H9 (cell line): ENCODE measurements around the gene HECTD3. TPM values are rescaled to one million over a fixed set of nuclear protein-coding genes. Genes with fewer than 3 reads are reported as not detected.

ENCODE experiments used
- DNase-seq: peaks from one replicate; pipeline ENCODE4 v3.0.0-alpha.2; 2017
- H2AFZ ChIP-seq: one replicate; pipeline ENCODE4 v1.6.1; 2013; ENCODE audit warnings: mild to moderate bottlenecking, low read length, control low read depth, moderate library complexity
- H2AK5ac ChIP-seq: 2 replicates; pipeline ENCODE4 v1.6.1; 2013; ENCODE audit warnings: low read length, control low read depth, mixed read lengths; ENCODE audit not compliant: insufficient read length
- H2BK120ac ChIP-seq: one replicate; pipeline ENCODE4 v1.6.1; 2013; ENCODE audit warnings: low read depth, mild to moderate bottlenecking, low read length, control low read depth, inconsistent platforms; ENCODE audit not compliant: poor library complexity, severe bottlenecking
- H2BK12ac ChIP-seq: 2 replicates; pipeline ENCODE4 v1.6.1; 2013; ENCODE audit warnings: low read length, control low read depth, mixed read lengths, low read depth; ENCODE audit not compliant: insufficient read length
- H2BK15ac ChIP-seq: 2 replicates; pipeline ENCODE4 v1.6.1; 2013; ENCODE audit warnings: low read depth, low read length, control low read depth
- H2BK20ac ChIP-seq: one replicate; pipeline ENCODE4 v1.6.1; 2013; ENCODE audit warnings: low read depth, mild to moderate bottlenecking, low read length, control low read depth, inconsistent platforms; ENCODE audit not compliant: poor library complexity, severe bottlenecking
- H2BK5ac ChIP-seq: 2 replicates; pipeline ENCODE4 v1.6.1; 2013; ENCODE audit warnings: low read length, control low read depth, mixed read lengths; ENCODE audit not compliant: insufficient read length
- H3K14ac ChIP-seq: 2 replicates; pipeline ENCODE4 v1.6.1; 2013; ENCODE audit warnings: low read length, control low read depth; ENCODE audit not compliant: insufficient read depth
- H3K18ac ChIP-seq: 2 replicates; pipeline ENCODE4 v1.6.1; 2013; ENCODE audit warnings: low read depth, mild to moderate bottlenecking, mixed read lengths, low read length, control low read depth; ENCODE audit not compliant: insufficient read length
- H3K23ac ChIP-seq: 2 replicates; pipeline ENCODE4 v1.6.1; 2013; ENCODE audit warnings: low read length, control low read depth, mixed read lengths, low read depth; ENCODE audit not compliant: insufficient read length
- H3K23me2 ChIP-seq: 2 replicates; pipeline ENCODE4 v1.6.1; 2013; ENCODE audit warnings: low read depth, mild to moderate bottlenecking, mixed read lengths, low read length, control low read depth; ENCODE audit not compliant: insufficient read length, poor library complexity, severe bottlenecking
- H3K27ac ChIP-seq: 2 replicates; pipeline ENCODE4 v1.5.1; 2013; ENCODE audit warnings: low read length, control low read depth, mixed read lengths, low read depth; ENCODE audit not compliant: insufficient read length
- H3K27me3 ChIP-seq: 2 replicates; pipeline ENCODE4 v1.6.1; 2013; ENCODE audit warnings: low read length, control low read depth, inconsistent platforms; ENCODE audit not compliant: insufficient read depth
- H3K4ac ChIP-seq: 2 replicates; pipeline ENCODE4 v1.6.1; 2013; ENCODE audit warnings: low read depth, mild to moderate bottlenecking, control low read depth, inconsistent platforms, low read length, moderate library complexity
- H3K4me1 ChIP-seq: 2 replicates; pipeline ENCODE4 v1.6.1; 2013; ENCODE audit warnings: low read length, control low read depth, inconsistent platforms; ENCODE audit not compliant: insufficient read depth
- H3K4me2 ChIP-seq: 2 replicates; pipeline ENCODE4 v1.6.1; 2013; ENCODE audit warnings: low read length, control low read depth, mixed read lengths; ENCODE audit not compliant: insufficient read length, insufficient read depth
- H3K56ac ChIP-seq: 2 replicates; pipeline ENCODE4 v1.6.1; 2013; ENCODE audit warnings: low read depth, mild to moderate bottlenecking, mixed read lengths, low read length, control low read depth; ENCODE audit not compliant: insufficient read length
- H3K79me1 ChIP-seq: 2 replicates; pipeline ENCODE4 v1.6.1; 2013; ENCODE audit warnings: low read depth, mild to moderate bottlenecking, moderate library complexity, low read length, control low read depth, inconsistent platforms; ENCODE audit not compliant: insufficient read depth, poor library complexity, severe bottlenecking
- H3K79me2 ChIP-seq: 2 replicates; pipeline ENCODE4 v1.6.1; 2013; ENCODE audit warnings: low read length, control low read depth, inconsistent platforms; ENCODE audit not compliant: insufficient read depth
- H3K9ac ChIP-seq: 2 replicates; pipeline ENCODE4 v1.6.1; 2013; ENCODE audit warnings: low read length, control low read depth, mixed read lengths; ENCODE audit not compliant: insufficient read length; ENCODE audit errors: extremely low read depth
- H3K9me3 ChIP-seq: one replicate; pipeline ENCODE4 v1.6.1; 2013; ENCODE audit warnings: low read depth, low read length, inconsistent platforms; ENCODE audit not compliant: control insufficient read depth
- H3T11ph ChIP-seq: one replicate; pipeline ENCODE4 v1.6.1; 2013; ENCODE audit warnings: mild to moderate bottlenecking, low read length, control low read depth, inconsistent platforms
- H4K20me1 ChIP-seq: one replicate; pipeline ENCODE4 v1.6.1; 2013; ENCODE audit not compliant: control insufficient read depth, insufficient read length, insufficient read depth
- H4K5ac ChIP-seq: 2 replicates; pipeline ENCODE4 v1.6.1; 2013; ENCODE audit warnings: low read depth, mild to moderate bottlenecking, mixed read lengths, low read length, control low read depth; ENCODE audit not compliant: insufficient read length
- H4K8ac ChIP-seq: replicated peaks from 2 replicates; pipeline ENCODE4 v1.6.1; 2013; ENCODE audit warnings: low read length, control low read depth, mixed read lengths, low read depth; ENCODE audit not compliant: insufficient read length
- H4K91ac ChIP-seq: 2 replicates; pipeline ENCODE4 v1.6.1; 2013; ENCODE audit warnings: low read depth, mild to moderate bottlenecking, moderate library complexity, mixed read lengths, low read length, control low read depth; ENCODE audit not compliant: insufficient read length
- H3K27ac Mint-ChIP-seq, 3 experiments: 2 replicates in 2 of 3; 3 replicates in 1 of 3; pipeline ENCODE4 v1.8.0; 2020 to 2021; ENCODE audit warnings: mixed read lengths in 3 of 3, mild to moderate bottlenecking in 1 of 3, moderate library complexity in 1 of 3
- H3K27me3 Mint-ChIP-seq: 2 replicates; pipeline ENCODE4 v1.8.0; 2021; ENCODE audit warnings: low read depth, mild to moderate bottlenecking, moderate library complexity, mixed read lengths
- H3K36me3 Mint-ChIP-seq, 3 experiments: 2 replicates in 2 of 3; 3 replicates in 1 of 3; pipeline ENCODE4 v1.8.0; 2020 to 2021; ENCODE audit warnings: low read depth in 3 of 3, mixed read lengths in 3 of 3; ENCODE audit not compliant: insufficient read depth in 1 of 3
- H3K4me1 Mint-ChIP-seq, 2 experiments: 2 replicates each; pipeline ENCODE4 v1.8.0; 2020; ENCODE audit warnings: mixed read lengths in 2 of 2
- H3K4me3 Mint-ChIP-seq, 2 experiments: 2 replicates in 1 of 2; 3 replicates in 1 of 2; pipeline ENCODE4 v1.8.0; 2020 to 2021; ENCODE audit warnings: mild to moderate bottlenecking in 2 of 2, mixed read lengths in 2 of 2, moderate library complexity in 1 of 2
- H3K9me3 Mint-ChIP-seq, 2 experiments: 2 replicates in 1 of 2; 3 replicates in 1 of 2; pipeline ENCODE4 v1.8.0; 2020; ENCODE audit warnings: mild to moderate bottlenecking in 2 of 2, mixed read lengths in 2 of 2, moderate library complexity in 1 of 2
- CTCF ChIP-seq: fragments of 200-600 bp; sonication (generic); conservative IDR thresholded peaks from 3 replicates; pipeline ENCODE4 v1.8.0; 2021; ENCODE audit warnings: antibody characterized with exemption, mild to moderate bottlenecking
- WGBS: extraction: QIAGEN DNeasy Blood & Tissue Kit; methylation state at CpG from one replicate; pipeline ENCODE4 v1.1.7; 2013; ENCODE audit warnings: missing lambda C conversion rate, low lambda C conversion rate, mixed read lengths; ENCODE audit not compliant: insufficient read length; ENCODE audit errors: extremely low coverage; 5-methylcytosine and 5-hydroxymethylcytosine counted together
- total RNA-seq: library from RNA; stranded (reverse); gene quantifications from 2 replicates; pipeline ENCODE4 v1.2.1, GENCODE V29; 2021

Gene HECTD3
- total RNA-seq, 1 experiment from 2014 or later: 36.0 TPM

DNA sequence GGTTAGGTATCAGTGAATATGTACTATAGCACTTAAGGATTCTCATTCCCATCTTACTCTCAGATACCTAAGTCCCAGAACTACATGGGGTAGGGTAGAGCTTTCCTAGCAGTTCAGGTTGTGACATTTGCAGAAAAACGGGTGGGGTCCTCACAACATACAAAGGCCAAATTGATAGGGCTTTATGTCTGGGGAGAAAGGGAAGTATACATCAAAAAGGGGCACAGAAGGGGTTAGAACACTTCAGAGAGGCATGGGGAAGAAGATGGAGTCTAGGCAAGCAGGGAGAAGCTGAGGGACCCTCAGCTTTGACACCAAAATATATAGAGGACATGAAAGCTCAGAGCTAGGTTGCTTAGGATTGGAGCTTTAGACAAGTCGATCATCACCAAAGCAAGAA is 4.6 kb upstream of the HECTD3 start:
- no peak overlapping the region for H2BK20ac ChIP-seq
- no peaks in the 10 kb centered on the region for H3K27me3 Mint-ChIP-seq
- H3K79me1 ChIP-seq: no peaks in the 10 kb centered on the region
- H3K18ac ChIP-seq: no peak overlapping the region
- H3K27ac Mint-ChIP-seq: peak overlapping the region in 1 of 3 experiments; percentile 27; a peak in 1 of 7 replicates
- H3K9ac ChIP-seq: no peak overlapping the region
- H3K27ac ChIP-seq: no peak overlapping the region
- H2BK12ac ChIP-seq: no peak overlapping the region
- H3K14ac ChIP-seq: no peak overlapping the region
- H3K27me3 ChIP-seq: no peaks in the 10 kb centered on the region
- H4K8ac ChIP-seq: no peak overlapping the region
- H3K9me3 Mint-ChIP-seq: no peaks in the 10 kb centered on the region
- no peak overlapping the region for H3K4me3 Mint-ChIP-seq
- peaks cover 7% of the 10 kb centered on the region for H3K4me1 ChIP-seq
- H2BK5ac ChIP-seq: no peak overlapping the region
- no peak overlapping the region for H2AK5ac ChIP-seq
- peaks cover 12% of the 10 kb centered on the region for H3K23me2 ChIP-seq
- H3K23ac ChIP-seq: no peak overlapping the region
- no peak overlapping the region for H2BK15ac ChIP-seq
- H3K4me2 ChIP-seq: no peak overlapping the region
- no peak overlapping the region for H4K91ac ChIP-seq
- no peak overlapping the region for H4K5ac ChIP-seq
- peaks cover 22 to 24% of the 10 kb centered on the region in 2 experiments for H3K4me1 Mint-ChIP-seq
- H3K36me3 Mint-ChIP-seq: peaks cover 4 to 20% (median 16%) of the 10 kb centered on the region in 3 experiments
- no peaks in the 10 kb centered on the region for H3K9me3 ChIP-seq
- no peak overlapping the region for H2AFZ ChIP-seq
- TF ChIP-seq CTCF: no peak
- no peak overlapping the region for H3K4ac ChIP-seq
- H3K56ac ChIP-seq: no peak overlapping the region
- H4K20me1 ChIP-seq: no peaks in the 10 kb centered on the region
- H3K79me2 ChIP-seq: no peaks in the 10 kb centered on the region
- no CpG with 5 or more reads among the region's 2 CpGs for WGBS
- DNase-seq: no peak
- H2BK120ac ChIP-seq: no peak overlapping the region
- H3T11ph ChIP-seq: no peak overlapping the region
